Sigmoid colon (tissue), 4 donors: ENCODE data around the gene EPN3.

Experiments
- EP300 ChIP-seq, 4 donors: sonication (generic); formaldehyde crosslinking; IDR thresholded peaks; one replicate each; pipeline ENCODE4 v1.6.1; 2017; ENCODE audit warnings: antibody characterized with exemption in 4 of 4
- POLR2A ChIP-seq, 2 donors: fragments of 450-650 bp; IDR thresholded peaks; one replicate each; pipeline ENCODE4 v1.6.1; 2016; ENCODE audit warnings: antibody characterized with exemption in 2 of 2, mild to moderate bottlenecking in 2 of 2, moderate library complexity in 2 of 2
- TF ChIP-seq, protein P1 (sequence below), 4 experiments: fragments of 450-650 bp in 3 of 4; fragments of 200-600 bp in 1 of 4; IDR thresholded peaks; one replicate each; pipeline ENCODE4 v1.5.1; 2016 to 2019; ENCODE audit warnings: antibody characterized with exemption in 4 of 4, mild to moderate bottlenecking in 3 of 4, moderate library complexity in 2 of 4

DNA sequence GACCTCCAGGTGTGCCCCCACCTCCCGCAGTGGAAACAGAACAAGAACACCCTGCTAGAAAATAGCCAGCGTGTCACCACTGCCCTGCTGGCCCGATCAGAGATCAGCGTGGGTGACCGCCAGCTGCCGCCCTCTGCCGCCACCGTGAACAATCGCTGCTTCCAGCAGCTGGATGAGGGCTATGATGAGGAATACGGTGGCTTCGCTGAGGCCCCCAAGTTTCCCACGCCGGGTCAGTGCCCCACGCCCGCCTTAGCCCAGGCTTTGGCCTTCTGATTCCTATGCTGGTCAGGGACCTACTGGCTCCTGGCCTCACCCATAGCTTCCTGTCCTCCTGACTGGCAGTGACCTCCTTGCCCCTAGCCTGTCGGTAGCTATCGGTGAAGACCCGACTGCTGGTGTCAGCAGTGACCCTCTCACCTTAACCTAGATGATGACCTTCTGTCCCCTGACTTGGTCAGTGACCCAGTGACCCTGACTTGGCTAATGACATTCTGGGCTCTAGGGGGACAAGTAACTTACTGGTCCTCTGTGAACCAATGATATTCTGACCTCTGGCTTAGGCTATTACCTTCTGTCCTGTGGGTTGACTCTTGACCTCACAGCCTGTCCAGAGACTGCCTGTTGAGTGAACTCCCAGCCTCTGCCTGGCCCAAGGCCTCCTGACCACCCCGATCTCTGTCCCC is 16.9 kb downstream of the EPN3 start:
- TF ChIP-seq POLR2A (IDR thresholded peaks at IDR 0.05), result no peak
- TF ChIP-seq, protein P1, sequence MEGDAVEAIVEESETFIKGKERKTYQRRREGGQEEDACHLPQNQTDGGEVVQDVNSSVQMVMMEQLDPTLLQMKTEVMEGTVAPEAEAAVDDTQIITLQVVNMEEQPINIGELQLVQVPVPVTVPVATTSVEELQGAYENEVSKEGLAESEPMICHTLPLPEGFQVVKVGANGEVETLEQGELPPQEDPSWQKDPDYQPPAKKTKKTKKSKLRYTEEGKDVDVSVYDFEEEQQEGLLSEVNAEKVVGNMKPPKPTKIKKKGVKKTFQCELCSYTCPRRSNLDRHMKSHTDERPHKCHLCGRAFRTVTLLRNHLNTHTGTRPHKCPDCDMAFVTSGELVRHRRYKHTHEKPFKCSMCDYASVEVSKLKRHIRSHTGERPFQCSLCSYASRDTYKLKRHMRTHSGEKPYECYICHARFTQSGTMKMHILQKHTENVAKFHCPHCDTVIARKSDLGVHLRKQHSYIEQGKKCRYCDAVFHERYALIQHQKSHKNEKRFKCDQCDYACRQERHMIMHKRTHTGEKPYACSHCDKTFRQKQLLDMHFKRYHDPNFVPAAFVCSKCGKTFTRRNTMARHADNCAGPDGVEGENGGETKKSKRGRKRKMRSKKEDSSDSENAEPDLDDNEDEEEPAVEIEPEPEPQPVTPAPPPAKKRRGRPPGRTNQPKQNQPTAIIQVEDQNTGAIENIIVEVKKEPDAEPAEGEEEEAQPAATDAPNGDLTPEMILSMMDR (IDR thresholded peaks at IDR 0.05), result no peak
- TF ChIP-seq EP300 (IDR thresholded peaks at IDR 0.05), result no peak
